ENCODE results near the gene PALLD. TPM values are rescaled to one million over a fixed set of nuclear protein-coding genes. Genes with fewer than 3 reads are reported as not detected.
A peak's percentile ranks its signal among the peaks of the same experiment; 100 is the strongest.

The PALLD gene
- total and polyA plus RNA-seq, 2 donors (not counting 3 experiments of a cell fraction or from before 2014, with no cell fraction given), result 13.4 to 48.2 TPM

- H3K9ac ChIP-seq (replicated peaks; ENCODE audit: extremely low read depth, insufficient read depth, low read length), result no peak overlapping the region
- no peaks in the 10 kb centered on the region for H3K36me3 ChIP-seq (ENCODE audit: control insufficient read depth in 2 of 2, extremely low read depth in 1 of 2, insufficient read depth in 2 of 2, low read length in 2 of 2)
- TF ChIP-seq MAX (IDR thresholded peaks at IDR 0.05; ENCODE audit: insufficient read depth, insufficient read length), result no peak
- no peak for TF ChIP-seq FOS (IDR thresholded peaks at IDR 0.05; ENCODE audit: borderline replicate concordance, insufficient read depth, low read length)
- TF ChIP-seq POLR2AphosphoS5 (IDR thresholded peaks at IDR 0.05; ENCODE audit: insufficient read depth, low read depth, low read length), result no peak
- no peak for TF ChIP-seq MYC (IDR thresholded peaks at IDR 0.05; ENCODE audit: low read depth, low read length)
- no peak for TF ChIP-seq CTCF (IDR thresholded peaks at IDR 0.05; ENCODE audit: extremely low read depth in 1 of 2, insufficient read depth in 1 of 2, low read depth in 1 of 2, low read length in 2 of 2)
- TF ChIP-seq JUN (IDR thresholded peaks at IDR 0.05; ENCODE audit: borderline replicate concordance, insufficient read depth, insufficient read length, low read depth), result no peak
- no peak for TF ChIP-seq POLR2A (IDR thresholded peaks at IDR 0.05; ENCODE audit: low read depth, low read length)
- TF ChIP-seq EZH2 (IDR thresholded peaks at IDR 0.05; ENCODE audit: borderline replicate concordance, low read depth, low read length, severe bottlenecking), result no peak
- no peak for TF ChIP-seq GATA2 (IDR thresholded peaks at IDR 0.05; ENCODE audit: insufficient read depth, insufficient read length, low read depth, low read length)
- peak; percentile 61 for DNase-seq (ENCODE audit: low read depth, low spot score)
- H4K20me1 ChIP-seq (replicated peaks; ENCODE audit: control insufficient read depth, extremely low read depth, insufficient read depth, low read length), result no peaks in the 10 kb centered on the region
- intact Hi-C loops (cut with micrococcal nuclease) (loop anchor here (2.0 to 5.0 kb wide), 2 partner anchors 130 to 233 kb away; partner anchors contain the start of gene DDX60), dilution Hi-C loops (cut with MboI; ENCODE audit: extremely low pct_ligation_motif_present, low sequenced_read_pairs) (no loop called here)
- no TSS peak for BruUV-seq (replicated peaks)
- POLR2A ChIA-PET, result no interaction called here
- no peaks in the 10 kb centered on the region for H3K9me3 ChIP-seq (replicated peaks; ENCODE audit: control insufficient read depth, insufficient read depth, low read length)
- no peak overlapping the region for H3K27ac ChIP-seq (ENCODE audit: insufficient read depth, low read depth, low read length)
- no peak for FAIRE-seq
- H3K4me3 ChIP-seq (replicated peaks in 1 of 3; ENCODE audit: insufficient read depth in 1 of 3, low read depth in 1 of 3, low read length in 3 of 3), result no peak overlapping the region
- CTCF ChIA-PET, result interaction anchor here (0.9 to 1.0 kb wide), 3 partner anchors 12 to 38 kb away, joined by 3 to 5 read pairs (median 3); no protein-coding TSS in a partner anchor
- no peak overlapping the region for H3K4me2 ChIP-seq (ENCODE audit: insufficient read depth, low read length)
- no peaks in the 10 kb centered on the region for H3K27me3 ChIP-seq (ENCODE audit: control insufficient read depth in 2 of 2, insufficient read depth in 2 of 2, low read length in 2 of 2)
- no peaks in the 10 kb centered on the region for H3K9me1 ChIP-seq (replicated peaks; ENCODE audit: control insufficient read depth, extremely low read depth, insufficient read depth, low read length)
- no peaks in the 10 kb centered on the region for H3K79me2 ChIP-seq (ENCODE audit: control insufficient read depth, insufficient read depth, low read length)
- no peak overlapping the region for H2AFZ ChIP-seq (ENCODE audit: low read depth, low read length)
- H3K4me1 ChIP-seq (ENCODE audit: control insufficient read depth, extremely low read depth, insufficient read depth, low read length), result peaks cover 15% of the 10 kb centered on the region
Observed at GRCh38 chr4:168551945-168552695, 55.3 kb downstream of the PALLD start.

Data from endothelial cell of umbilical vein (primary cell).